Medulla oblongata (tissue), 1 donor: ENCODE measurements around the gene PHF2.
A peak's percentile ranks its signal among the peaks of the same experiment; 100 is the strongest.

Experiments
- DNase-seq: peaks from one replicate; pipeline ENCODE4 v3.0.0-alpha.2; 2015; ENCODE audit errors: extremely low spot score

Gene PHF2

GRCh38 chr9:93601063-93601462, 24.7 kb downstream of the PHF2 start:
- no peak for DNase-seq

DNA sequence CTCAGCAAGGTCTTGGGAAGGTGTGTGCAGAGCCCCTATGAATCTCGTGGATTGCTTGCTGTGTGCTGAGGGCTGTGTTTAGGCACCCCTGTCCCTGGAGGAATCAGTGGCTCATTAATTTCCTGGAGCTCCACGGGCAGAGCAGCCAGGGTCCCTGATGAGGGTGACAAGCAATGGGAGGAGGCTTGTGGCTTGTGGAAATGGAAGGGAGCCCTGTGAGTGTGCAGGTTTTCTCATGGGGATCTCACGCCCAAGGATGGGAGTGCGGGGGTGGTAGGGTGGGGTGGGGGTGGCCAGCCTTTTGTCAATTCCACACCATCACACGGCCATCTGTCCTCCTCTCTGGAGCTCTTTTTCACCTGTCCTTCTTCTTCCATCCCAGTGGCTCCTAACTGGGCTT, 25.3 kb downstream of the PHF2 start:
- DNase-seq, result no peak

DNA sequence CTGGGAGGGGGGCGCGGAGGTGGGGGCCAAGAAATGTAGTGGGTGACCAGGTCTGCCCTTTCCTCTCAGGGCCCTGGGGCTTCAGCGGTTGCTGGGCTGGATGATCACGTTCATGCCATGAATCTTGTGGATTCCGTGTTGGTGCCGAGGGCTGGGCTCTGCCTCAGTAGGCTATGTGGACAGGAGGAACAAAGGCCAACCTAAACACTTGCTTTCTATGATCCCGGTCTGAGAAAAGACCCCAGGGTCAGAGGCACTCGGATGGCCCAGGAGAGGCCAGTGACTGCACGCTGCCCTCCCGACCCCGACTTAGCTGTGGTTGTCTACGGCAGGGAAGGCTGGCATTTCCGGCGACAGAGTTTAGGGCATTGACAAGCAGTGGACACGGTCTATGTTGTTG, 26.6 kb downstream of the PHF2 start:
- no peak for DNase-seq

DNA sequence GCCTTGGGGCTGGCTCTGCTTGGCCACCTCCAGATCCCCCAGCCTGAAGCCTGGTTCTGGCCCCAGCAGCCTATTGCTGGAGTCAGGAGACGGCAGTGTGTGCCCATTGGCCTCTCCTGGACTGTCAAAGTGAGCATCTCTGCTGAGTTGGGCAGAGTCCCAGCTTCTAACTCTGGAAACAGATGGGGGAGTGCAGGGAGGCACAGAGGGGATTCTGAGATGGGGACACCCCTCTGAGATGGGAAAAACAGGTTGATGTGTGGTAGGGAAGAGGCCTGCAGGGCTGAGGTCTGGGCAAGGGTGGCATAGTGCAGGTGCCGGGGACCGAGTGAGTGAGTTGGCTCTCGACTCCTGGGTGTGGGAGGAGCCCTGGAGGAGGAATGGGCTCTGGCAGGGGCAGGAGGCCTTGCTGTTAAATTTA, 27.5 kb downstream of the PHF2 start:
- no peak for DNase-seq

GRCh38 chr9:93606187-93606586, 29.8 kb downstream of the PHF2 start:
- DNase-seq, result no peak

GRCh38 chr9:93610206-93610605, 33.8 kb downstream of the PHF2 start:
- no peak for DNase-seq

DNA sequence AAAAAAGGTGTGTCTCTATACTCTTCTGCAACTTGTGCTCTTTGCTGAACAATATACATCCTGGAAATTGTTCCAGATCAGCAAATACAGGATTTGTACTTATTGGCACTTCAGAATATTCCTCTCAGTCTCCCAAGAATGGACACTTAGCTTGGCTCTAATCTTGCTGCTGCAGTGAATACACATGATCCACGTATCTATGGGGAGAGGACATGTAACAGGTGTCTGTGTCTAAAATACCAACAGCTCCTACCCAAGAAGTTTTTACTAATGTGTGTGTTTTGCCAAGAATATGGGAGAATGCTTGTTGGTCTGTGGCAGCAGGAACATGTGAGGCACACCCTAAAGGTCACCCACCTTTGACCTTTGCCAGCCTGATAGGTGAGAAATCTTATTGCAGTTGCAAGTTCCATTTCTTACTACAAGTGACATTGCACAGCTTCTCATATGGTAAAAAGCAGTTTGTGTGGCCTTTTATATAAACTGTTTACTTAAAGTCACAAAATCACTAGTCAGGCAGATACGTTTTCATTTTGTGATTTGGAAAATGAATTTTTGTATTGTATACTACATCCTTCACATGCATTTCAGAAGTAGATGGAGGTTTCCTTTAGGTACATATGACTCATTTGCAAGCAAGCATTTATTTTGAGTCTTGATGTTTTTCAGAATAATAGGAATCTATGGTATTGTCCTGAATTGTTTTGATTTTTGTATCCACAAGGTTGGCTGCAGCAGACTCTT, 35.8 kb downstream of the PHF2 start:
- DNase-seq, result no peak

- no peak for DNase-seq
Observed at GRCh38 chr9:93612796-93613154, 36.4 kb downstream of the PHF2 start.

- no peak for DNase-seq
Observed at GRCh38 chr9:93613174-93613573, 36.8 kb downstream of the PHF2 start.

DNA sequence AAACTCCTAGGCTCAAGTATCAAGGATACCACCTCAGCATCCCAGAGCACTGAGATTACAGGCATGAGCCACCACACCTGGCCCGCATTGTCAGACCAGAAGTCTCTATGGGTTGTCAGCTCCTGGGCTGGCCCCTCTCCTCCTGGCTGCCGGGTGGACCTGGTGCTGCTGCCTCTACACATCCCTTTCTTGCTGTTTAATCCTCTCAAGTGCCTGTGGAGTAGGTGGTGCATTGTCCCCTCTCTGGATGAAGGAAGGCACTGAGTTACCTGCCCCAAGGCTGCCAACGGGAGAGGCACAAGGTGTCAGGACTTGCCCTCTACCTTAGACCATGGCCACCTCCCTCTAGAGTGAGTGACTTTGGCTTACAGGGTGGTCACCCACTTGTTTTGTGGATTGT, 37.4 kb downstream of the PHF2 start:
- no peak for DNase-seq

- DNase-seq, result no peak
Observed at GRCh38 chr9:93614830-93615468, 38.6 kb downstream of the PHF2 start.

DNA sequence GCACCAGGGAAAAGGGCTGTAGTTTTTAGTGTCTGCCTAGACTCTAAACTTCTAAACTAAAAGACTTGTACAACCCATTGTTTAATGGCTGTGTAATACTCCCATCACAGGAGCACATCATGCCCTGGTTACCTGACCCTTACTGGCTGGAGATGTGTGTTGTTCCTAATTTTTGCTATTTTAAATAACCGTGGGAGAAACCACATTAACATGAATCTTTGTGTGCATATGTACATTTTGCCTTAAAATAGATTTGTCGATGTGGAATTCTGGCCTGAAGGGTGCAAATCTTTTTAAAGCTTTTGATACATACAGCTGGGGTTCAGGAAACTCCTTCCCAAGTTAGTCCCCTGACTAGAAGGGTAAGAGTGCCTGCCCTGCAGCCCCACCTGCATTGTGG, 39.7 kb downstream of the PHF2 start:
- DNase-seq, result no peak

DNA sequence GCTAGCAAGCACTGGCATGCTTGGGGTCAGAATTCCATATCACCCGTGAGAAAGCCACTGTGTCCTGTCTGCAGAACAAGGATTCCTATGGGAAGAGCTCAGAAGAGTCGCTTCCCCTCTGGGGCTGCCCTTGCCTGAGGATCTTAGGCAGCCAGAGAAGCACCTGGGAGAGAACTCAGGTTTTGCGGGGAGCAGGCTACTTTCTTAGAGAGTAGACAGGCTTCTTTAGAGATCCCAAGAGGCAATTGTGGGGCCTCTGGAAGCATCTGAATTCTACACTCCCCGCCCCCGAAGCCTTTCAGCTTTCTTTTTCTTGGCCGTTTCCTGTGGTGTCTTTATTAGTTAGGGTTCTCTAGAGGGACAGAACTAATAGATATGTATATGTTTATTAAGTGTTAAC, 40.9 kb downstream of the PHF2 start:
- DNase-seq, result no peak

- no peak for DNase-seq
Observed at GRCh38 chr9:93619272-93619775, 42.9 kb downstream of the PHF2 start.

DNA sequence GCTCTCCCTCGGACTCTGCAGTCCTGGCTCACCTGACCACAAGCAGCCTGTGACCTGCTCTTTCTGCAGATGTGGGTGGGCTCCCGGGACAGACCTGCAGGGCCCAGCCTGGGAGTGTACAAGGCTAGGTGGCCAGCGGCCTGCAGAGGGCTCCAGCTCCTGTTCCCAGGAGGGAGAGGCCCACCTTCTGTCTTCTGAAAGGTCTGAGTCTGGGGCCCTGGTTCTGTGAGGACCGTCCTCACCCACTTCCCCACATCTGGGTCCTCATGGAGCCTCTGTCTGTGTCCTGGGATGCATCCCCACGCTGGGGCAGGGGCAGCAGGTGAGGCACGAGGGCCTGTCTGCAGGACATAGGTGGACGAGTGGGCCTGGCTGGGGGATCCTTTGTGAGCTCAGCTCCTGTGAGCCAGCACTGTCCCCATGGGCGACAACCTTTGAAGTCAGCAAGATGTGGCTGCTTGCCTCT, 43.7 kb downstream of the PHF2 start:
- DNase-seq, result no peak

DNA sequence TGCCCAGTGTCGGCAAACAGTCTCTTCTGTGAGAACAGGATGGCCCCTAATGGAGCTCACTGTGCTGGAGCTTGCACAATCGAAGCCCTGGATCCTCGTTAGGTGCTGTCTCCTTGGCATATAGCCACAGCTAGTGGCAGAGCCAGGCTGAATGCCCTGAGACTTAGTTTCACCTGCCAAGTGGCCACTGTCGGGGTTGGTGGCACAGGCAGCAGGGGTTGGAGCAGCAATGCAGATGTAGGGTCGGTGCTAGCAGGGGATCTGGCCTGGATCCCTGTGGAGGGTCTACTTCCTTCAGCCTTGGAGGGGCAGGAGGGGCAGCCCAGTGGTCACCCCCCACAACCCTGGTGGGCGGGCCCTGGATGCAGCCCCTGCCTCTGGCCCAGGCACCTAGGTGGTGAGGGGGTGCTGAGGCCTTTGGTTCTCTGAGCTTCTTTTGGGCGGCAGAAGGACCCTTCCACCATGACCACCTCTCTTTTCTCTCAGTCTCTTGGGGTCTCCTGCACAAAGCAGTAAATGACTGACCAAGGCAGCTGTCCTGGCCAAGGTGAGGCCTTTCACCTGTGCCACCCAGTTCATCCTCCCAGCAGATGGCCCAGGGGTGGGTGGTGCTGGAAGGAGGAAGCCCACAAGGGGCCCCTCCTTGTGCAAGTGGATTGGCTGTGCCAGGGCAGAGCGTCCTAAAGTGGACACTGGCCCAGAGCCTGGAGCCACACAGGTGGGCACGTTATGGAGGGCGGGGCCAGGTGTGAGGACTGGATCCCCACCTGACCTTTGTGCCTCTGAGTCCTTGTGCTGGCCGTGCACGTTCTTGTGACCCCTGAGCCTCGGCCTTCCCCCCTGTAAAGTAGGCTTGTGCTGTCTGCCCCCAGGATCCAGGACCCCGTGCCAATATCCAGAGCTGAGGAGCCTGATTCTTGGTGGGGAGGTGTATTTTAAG, 44.8 kb downstream of the PHF2 start:
- peak; percentile 38 for DNase-seq

GRCh38 chr9:93621922-93622321, 45.5 kb downstream of the PHF2 start:
- DNase-seq, result no peak

DNA sequence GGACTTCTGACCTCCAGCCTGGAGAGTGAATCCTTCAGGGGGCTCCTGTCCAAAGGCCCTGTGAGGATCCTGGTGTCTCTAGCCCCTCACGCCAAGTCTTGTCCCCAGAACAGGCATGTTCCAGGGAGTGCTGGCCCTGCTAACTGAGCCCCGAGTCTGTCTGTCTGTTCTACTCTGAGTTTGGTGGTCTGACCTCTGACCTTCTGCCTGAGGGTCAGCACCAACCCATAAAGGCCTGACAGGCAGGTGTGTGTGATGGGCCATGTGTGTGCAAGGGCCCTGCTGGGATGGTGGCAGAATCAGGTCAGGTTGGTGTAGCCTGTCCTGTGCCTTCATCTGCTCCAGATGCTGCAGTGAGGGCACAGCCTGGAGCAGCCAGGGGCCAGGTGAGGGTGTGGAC, 46.3 kb downstream of the PHF2 start:
- DNase-seq, result no peak

DNA sequence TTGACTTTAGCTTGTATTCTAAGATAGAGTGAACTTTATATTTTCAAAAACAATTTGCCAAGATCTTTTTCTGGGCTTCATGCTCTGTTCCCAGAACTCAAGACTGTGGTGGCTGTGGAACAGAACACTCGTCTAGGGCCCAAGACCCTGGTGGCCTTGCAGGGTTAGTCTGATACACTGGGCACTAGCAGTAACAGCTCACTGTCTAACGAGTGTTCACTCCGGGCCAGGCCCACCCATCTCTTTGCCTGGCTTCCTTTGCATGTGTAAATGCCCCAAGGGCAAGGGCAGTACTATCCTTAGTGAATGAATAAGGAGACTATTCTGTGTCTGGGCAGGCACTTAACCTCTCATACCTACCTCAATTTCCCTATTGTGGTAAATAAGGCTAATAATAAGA, 47.4 kb downstream of the PHF2 start:
- DNase-seq, result no peak

DNA sequence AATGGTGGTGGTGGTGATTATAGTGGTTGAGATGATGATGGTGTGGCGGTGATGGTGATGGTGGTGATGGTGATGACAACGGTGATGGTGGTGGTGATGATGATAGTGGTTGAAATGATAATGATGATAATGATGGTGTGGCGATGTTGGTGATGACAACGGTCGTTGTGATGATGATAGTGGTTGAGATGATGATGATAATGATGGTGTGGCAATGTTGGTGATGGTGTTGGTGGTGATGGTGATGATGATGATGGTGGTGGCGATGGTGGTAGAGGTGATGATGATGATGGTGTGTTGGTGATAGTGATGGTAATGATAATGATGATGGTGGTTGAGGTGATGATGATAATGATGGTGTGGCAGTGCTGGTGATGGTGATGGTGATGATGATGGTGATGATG, 48.0 kb downstream of the PHF2 start:
- no peak for DNase-seq

DNA sequence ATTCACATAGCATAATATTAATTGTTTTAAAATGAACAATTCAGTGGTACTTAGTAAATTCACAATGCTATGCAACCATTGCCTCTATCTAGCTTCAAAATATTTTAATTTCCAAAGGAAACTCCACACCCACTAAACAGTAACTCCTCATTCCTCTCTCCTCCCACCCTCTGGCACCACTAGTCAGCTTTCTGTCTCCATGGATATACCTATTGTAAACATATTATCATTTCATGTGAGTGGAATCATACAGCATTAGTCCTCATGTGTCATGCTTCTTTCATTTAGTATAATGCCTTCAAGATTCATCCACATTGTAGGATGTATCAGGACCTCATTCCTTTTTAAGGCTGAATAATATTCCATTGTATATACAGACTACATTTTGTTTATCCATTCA, 48.6 kb downstream of the PHF2 start:
- DNase-seq, result no peak

DNA sequence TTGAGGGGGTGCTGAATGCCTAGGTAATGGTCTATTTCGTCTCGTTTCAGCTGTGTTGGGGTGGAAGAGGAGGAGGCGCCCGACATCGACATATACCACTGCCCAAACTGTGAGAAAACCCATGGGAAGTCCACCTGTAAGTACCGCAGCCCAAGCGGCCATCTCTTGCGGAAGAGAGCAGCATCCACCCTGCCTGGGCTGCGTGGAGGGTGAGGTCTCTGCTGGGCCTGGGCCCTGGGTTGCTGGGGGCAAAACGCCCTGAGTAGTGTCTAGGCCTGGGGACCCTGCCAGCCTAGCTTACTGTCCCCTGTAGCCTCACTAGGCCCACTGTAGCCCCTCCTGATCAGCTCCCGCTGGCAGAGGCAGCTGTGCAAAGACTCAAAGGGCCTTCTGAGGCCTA, 53.5 kb downstream of the PHF2 start:
- DNase-seq, result no peak
